Glomerular visceral epithelial cell (primary cell): ENCODE data around the gene DOLPP1.

Experiments
- DNase-seq: peaks from one replicate; pipeline ENCODE4 v3.0.0-alpha.2; 2016; ENCODE audit errors: extremely low spot score

The DOLPP1 gene

DNA sequence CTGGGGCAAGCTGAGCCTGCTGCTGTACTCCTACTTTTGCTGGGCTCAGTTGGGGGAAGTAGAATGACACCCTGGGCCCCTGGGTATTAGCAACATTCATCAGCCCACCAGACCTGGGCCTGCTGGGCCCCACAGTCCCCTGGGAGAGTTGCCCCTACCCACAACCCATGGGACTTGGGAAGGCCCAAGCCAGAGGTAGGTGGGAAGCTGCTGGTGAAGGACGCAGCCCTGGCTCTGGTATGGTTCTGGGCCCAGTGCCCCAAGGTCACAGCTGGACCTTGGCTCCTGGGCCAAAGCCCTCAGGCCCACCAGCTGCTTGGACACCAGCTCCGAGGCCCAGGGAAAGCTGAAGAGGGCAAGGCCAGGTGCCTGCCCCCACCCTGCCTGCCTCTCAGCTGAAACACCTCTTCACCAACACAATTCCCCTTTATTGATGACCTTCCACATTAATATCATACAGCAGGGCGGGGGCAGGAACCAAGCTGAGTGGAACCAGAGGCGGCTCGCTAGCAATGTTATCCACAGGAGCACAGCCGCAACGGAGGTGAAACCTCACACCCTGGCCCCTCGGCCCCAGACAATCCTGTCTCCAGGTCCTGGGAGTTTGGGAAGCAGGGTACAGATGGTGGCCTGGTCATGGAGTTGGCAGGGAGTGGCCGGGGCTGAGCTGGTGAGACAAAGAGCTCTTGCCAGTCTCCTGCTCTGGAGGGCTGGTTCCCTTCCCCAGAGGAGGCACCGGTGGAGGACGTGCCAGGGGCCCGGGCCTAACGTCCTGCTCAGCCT lies 13.7 kb downstream of the DOLPP1 start:
- DNase-seq = no peak

DNA sequence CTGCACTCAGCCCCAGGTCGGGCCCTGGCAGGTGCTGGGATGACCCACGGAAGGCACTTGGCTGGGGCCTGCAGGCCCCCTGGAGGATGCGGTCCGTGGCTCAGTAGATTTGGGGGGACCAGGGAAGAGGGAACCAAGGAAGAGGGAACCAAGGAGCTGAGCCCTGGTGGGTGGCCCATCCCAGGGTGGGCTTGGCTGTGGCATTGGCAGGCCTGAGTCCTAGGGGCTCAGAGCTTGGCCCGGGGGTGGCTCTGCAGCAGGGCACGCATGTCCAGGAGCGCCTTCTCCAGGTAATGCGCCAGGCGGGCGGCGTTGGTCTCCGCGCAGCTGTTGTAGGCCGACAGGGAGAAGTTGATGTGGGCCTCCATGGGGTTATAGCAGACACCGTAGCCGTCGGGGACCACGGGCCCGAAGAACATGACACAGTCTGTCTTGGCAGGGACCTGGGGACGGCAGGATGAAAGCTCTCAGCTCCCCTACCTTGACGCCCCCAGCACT lies 14.3 kb downstream of the DOLPP1 start:
- DNase-seq = no peak

DNA sequence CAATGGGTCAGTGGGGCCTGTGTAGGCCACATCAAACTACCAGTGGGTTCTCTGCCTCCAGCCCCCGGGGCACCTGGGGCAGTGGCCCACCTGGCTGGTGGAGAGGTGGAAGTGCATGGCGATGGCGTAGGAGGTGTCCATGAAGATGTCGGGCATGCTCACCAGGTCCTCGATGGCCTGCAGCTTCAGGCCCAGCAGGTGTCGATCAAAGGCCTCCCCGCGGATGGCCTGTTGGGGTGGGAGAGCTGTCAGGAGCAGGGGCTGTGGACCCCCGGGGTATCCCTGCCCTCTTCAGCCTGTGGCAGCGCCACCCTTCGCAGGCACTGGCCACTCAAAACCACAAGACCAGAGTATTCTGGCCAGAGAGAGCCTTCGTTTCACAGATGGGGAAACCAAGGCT lies 15.0 kb downstream of the DOLPP1 start:
- no peak for DNase-seq

DNA sequence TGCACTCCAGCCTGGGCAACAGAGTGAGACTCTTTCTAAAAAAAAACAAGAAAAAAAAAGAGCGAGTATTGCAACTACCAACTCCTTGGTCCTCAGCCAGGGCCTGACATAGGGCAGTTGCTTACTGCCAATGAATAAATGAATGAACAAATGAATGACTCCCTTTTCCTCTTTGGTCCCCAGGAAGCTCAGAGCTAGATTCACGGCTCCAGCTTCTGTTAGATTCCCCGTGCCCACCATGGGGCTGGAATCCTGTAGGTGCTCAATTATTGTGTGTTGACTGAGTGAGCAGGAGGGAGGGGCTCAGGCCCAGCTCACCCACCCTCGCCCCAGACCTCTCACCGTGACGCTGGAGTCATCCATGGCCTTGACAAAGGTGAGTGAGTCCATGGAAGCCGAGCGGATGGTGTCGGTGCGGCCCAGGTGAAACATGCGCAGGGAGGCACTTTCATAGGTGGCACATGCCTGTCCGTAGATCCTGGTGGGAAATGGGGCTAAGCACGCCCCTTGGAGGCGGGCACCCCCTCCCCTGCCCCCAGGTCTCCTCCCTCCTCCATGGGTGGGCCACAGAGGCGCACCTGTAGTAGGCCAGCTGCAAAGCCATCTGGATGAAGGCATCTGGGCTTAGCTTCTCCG lies 16.9 kb downstream of the DOLPP1 start:
- no peak for DNase-seq

DNA sequence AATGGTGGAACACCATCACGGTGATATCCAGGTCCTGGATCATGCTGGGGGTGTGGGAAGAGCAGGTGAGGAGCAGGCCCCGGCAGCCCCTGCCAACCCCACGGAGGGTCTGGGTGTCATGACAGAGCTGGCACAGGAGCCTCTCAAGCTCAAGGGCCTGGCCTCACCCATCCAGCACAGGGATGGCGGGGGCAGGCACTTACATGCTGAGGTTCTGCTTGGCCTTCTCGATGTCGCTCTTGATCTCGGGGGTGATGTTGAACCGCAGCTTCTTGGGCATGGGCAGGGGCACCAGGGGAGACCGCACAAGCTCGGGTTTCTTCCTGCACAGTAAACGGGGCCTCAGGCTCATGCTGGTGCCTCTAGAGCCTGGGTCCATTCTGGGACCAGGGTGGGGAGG lies 17.4 kb downstream of the DOLPP1 start:
- no peak for DNase-seq

DNA sequence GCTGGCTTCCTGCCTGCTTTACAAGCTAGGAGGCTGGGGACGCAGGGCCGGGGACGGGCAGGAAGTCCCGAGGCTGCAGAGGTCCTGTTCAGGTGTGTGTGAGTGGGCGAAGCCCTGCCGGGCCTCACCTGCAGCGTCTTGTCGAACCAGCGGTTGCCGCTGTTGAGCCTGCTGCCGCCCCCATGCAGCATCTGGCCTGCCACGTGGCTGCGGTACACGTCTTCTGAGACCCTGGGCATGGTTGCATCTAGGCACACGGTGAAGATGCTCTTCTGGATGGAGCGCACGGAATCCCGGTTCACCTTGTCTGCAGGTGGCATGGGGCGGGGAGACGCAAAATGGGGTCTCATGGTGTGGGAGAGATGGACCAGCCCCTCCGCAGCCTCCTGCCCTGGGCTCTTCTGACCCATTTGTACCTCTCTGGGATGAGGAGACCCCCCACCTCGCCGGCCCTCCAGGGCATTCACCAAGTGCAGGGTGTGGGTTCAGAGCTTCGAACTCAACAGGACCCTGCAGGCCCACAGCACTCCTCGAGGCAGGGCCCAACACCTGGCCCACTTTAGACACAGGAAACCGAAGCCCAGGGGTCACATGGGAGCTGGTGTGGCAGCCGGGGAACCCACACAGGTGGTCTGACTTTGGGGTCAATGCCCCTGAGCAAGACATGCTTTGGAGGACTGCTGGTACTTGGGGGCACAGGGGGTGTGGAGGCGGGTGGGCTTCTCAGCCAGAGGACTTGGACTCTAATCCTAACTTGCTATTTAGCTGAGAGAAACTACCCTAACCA lies 19.7 kb downstream of the DOLPP1 start:
- DNase-seq = no peak

DNA sequence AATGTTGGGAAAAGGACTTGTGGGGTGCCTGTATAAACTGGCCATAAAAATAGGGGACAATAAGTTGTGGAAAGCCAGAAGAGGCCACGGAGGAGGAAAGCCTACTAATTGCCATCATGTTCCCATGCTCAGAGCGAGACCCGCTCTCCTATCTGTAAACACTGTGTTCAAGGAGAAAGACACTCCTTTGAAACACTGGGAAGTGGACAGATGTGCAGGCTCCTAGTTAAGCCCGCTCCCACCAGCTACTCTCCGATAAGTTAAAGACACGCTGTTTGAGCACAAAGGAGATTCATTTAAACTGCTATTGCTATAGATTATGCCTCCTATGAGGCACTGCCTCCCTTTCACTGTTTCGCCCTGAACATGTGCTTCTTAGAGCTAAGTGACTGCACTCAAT lies 20.4 kb downstream of the DOLPP1 start:
- DNase-seq = no peak

DNA sequence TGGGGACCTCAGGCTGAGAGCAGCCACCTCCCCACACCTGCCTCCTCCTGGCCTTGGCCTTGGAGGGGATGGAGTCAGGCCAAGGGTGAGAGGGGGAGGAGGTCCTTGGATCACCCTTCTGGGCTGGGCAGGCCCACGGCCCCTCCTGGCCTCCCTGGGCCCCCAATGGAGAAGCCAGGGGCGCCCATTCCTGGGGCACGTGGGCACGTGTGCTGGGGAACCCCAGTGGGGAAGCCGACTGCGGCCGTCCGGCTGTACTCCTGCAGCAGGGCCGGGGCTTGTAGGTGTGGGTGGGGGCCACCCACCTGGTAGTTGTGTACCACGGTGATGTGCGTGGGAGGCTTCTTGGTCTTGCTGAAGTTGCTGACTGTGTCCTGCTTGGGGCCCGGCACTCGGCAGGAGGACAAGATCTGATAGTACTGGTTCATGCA lies 21.2 kb downstream of the DOLPP1 start:
- no peak for DNase-seq

DNA sequence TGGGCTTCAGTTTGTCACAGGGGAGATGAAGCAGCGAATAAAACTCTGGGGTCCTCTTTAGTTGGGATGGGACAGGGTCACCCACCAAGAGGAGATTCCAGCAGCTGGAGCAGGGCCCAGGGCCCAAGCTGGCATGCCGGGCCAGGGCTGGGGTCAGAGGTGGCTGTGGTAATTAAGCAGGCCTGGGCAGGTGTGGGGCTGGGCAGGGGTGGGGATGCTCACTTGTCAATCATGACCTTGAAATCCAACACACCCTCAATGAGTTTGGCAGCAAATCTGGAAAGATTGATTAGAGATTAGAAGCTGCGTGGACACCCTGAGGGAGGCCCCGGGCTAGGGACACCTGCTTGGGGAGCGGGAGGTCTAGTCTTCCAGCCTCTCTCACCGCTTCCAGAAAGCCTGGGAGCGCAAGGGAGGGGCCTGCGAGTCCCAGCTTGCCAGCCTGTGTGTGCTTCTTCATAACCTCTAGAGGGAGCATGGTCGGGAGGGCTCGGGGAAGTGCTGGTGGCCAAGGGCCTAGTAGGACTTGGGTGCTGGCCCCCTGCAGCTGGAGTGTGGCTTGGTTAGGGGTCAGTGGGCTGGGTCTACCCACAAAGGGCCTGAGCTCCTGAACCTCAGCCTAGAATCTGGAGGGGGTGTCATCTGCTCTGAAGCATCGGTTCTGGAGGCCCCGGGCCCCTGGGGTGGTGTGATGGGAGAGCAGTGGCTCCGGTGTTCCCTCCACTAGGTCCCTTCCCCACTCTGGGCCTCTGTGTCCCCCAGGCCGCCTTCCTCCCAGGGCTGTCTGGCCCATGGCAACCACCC lies 22.1 kb downstream of the DOLPP1 start:
- peak; percentile 37 for DNase-seq

DNA sequence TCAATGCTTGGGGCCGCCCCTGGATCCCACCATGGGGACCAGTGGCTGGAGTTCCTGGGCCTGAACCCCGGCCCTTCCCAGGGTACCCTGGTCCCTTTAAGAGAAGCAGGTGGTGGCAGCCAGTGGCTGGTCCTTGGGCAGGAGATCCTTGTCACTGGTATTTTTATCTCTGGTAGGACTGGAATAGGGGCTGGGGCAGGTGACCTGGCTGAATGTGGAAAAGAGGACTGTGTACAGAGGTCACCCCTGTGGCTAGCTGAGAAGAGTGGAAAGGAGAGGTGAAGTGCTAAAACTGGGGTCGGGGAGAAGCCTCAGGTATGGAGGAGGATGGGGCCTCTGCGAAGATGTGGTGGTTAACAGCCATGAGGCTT lies 22.7 kb downstream of the DOLPP1 start:
- no peak for DNase-seq

DNA sequence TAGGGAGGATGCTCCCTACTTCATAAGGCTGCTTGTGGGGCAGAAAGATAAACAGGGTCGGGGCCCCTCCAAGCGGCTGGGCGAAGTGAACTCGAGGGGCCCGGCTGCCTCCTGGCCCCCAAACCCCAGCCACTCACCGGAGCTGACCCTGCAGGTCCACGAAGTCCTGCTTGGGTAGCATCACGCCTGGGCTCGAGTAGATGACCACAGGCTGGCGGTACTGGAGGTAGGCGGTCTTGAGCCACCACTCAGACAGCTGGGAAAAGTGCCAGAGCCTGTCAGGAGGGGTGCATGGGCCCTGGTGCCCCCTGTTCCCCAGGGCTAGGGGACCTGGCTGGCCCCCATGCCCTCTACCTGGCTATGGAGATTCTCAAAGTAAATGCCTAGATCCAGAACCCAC lies 23.1 kb downstream of the DOLPP1 start:
- DNase-seq = no peak

DNA sequence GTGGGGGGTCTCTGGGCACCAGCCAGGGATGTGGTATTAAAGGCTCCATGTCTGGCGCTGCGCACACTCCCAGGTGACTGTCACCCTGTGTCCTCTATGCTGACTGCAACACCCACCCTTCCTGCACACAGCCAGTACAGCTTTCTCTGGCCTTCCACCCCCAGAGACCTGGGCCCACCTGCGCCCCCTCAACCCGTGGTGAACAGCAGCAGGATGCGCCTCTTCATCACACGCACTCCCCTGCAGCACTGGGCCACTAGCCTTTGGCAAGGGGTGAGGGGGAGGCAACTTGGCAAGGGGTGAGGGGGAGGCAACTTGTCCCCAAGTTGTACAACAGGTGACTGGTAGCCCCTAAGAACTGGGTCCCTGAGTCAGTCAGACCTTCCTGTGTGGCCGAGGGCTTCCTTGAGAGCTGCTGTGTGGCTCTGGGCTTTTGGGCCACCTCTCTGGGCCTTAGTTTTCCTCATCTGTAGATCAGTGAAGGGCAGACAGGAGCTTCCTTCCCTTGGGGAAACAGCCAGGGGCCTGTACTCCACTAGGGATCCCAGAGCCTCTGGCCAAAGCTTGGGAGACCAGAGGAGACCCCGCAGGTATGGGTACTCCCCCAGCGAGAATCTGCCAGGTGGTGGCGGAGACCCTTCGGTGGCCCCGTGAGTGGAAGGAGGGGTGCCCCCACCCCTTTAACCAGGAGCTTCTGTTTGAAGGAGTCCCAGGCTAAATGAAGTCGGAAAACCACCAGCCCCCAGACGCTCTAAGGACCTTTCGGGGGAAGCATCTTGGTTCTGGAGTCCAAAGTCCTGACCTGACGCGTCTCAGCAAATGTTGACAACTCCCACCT lies 25.2 kb downstream of the DOLPP1 start:
- no peak for DNase-seq

DNA sequence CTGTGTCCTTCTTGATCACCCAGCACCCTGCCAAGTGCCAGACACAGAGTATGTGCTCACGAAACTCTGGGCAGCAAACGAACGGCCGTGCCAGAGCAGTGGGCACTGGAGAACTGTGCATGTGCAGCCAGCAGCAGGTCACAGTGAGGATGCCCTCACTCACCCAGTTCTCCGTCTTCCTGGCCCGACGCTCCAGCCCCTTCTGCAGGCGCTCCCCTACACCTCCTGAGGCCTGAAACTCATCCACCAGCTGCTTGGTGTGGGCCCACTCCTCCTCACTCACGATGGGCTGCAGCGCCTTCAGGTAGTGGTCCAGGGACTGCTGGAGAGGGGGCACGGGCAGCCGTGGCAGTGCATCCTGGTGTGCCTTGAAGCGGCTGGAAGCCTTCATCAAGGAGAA lies 26.7 kb downstream of the DOLPP1 start:
- no peak for DNase-seq

DNA sequence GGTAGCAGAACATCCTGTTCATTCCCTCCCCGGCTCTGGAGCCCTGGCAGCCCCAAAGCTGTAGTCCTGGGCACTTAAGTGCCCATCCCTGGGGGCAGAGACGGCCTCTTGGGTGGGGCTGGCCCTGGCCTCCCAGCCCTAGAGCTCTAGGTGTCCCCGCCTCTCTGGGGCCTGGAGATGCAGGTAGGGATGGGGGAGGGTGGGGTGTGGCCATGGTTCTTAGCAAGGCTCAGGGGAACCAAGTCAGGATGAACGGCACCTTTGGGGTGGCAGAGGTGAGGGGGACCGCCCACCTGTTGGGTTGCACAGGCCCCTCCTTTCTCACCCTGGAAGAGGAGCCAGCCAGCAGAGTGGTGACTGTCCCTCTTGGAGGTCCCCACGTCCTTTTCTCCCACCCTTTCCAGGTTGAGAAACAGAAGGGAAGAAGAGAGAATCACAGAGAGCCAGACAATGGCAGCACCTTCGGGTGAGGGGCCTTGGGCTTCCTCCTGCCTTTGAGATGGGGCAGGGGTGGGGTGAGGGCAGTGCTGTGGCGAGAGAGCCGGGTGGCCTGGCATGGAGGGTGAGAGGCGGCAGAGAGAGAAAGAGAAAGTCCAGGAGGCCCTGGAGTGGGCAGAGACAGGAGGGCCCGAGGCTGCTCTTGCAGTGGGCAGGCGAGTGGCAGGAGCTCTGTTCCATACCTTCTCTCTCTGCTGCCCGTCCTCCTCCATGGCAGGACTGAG lies 27.3 kb downstream of the DOLPP1 start:
- no peak for DNase-seq

DNA sequence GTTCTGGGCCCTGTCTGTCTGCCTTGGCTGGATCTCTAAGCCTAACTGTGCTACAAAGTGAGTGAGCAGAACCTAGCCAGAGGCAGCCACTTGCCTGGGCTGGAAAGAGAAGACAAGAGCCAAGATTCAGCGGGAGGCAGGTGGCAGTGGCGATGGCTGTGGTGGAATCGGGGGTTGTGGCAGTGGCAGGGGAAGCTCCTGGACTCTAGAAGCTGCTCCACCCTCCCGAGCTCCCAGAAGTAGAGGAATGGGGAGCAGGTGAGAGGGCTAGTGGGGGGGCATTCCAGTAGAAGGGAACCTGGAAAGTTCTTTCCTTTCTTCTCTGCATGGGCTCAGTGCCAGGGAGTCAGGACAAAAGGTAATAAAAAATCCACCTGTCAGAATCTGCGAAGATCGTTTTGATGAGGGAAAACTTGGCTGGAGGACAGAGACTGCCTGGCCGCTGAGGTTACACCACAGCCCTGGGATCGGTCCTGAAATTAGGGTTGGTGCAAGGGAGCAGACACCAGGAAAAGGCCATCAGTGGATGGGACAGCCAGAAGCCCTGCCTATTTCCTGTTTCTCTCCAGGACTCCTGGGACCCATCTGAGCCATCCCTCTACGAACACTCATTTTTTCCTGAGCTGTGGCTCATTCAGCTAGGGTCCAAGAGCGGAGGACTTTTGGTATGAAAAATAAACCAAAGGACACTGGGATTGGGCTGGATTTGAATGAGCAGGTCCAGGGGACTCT lies 28.1 kb downstream of the DOLPP1 start:
- DNase-seq = no peak

DNA sequence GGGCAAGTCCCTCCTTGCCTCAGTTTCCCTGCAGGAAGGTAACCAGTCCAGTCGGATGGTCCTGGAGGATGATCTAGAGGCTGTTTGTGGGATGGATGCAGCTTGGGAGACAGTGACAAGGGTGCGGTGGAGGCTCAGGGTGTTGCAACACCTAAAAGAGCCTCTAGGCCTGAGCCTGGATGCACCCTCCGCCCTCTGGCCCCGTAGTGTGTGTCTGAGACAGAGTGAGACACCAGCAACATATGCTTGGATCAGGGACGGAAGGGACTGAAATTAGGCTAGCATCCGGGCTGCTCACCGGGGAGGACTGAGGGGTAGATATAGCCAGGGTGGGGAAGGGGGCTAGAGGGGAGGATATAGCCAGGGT lies 28.6 kb downstream of the DOLPP1 start:
- peak; percentile 34 for DNase-seq

DNA sequence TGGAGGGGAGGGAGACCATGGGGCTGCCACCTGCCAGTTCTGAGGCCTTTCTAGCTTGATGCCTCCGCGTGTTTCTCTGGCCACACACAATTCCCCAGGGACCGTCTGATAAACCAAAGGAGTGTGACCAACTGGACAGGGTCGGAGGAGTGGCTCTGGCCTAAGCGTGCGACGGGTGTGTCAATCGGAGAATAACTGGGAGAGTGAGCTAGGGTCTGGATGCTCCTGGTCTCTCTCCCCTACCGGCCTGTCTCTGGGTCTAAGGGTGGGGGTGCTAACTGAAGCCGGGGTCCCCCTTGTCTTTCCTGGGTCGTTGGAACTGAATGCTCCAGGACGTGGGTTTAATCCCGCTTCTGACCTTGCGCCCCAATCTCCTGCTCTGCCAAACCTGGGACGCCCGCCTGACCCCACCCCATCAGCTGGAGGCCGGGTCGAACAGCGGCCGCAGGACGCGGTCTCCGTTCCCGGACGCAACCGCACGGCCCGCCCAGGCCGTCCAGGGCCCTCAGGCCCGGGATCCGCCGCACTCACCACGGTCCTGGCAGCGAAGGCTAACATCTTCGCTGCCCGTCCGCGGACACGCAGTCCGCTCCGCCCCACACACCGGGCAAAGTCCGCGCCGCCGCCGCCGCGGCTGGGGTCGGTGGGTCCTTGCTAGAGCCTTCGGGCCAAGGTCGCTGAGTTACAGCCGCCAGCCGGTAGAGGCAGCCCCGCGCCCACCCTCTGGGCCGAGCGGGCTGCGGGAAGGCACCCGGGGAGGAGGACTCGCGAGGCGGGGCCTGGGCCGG lies 29.2 kb downstream of the DOLPP1 start:
- DNase-seq = peak; percentile 25

DNA sequence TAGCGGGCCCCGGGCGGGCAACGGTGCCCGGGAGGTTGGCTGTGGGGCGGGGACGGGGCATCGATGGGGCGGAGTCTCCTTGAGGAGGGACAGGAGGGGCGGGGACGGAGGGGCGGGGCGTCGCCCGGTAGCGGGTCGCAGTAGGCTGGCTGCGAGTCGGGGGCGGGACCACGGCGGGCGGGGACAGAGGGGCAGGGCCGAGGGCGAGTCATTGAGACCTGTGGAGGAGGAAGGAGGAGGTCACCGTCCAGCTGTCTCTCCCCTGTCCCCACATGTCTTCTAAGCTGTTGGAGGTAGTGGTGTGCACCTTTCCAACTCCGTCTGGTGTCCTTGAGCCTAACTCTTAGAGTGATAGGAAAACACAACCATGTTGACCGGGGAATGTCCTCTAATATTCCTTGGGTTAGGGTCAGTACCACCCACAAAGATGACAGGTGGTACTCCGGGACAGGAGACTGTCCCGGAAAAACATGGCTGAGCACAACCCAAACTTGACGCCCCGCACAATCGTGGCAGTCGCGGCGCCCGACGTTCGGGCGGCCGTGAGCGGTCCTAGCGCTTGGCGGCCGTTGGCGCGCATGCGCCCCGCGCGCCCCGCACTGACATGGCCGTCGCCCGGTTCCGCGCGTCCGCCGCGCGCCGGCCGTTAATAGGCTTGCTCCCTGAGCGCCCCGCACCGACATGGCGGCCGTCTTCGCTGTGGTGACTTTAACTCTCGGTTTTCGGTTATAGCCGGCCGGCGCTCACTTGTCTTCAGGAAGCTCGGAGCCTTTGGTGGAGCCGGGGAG lies 30.0 kb downstream of the DOLPP1 start, which contains the start of the genes CRAT and PTPA:
Gene CRAT, minus strand, starts transcription at position 54 of the 788 bp plus-strand sequence. CDS start 284 bp downstream, outside the sequence.
Gene PTPA, plus strand, starts transcription at position 676 of the 788 bp plus-strand sequence. CDS start 186 bp downstream, outside the sequence.
- peak; percentile 98 for DNase-seq
